ENCODE data around the gene PAQR5. TPM values are rescaled to one million over a fixed set of nuclear protein-coding genes. Genes with fewer than 3 reads are reported as not detected.
"Not testable (repeated sequence)": the region's sequence is repeated elsewhere in the genome, so short reads cannot be mapped to it uniquely, and the experiment has no call there.

PAQR5 gene
- polyA plus RNA-seq, 4 donors = 0.90 to 33.3 (median 31.8) TPM

- DNase-seq (ENCODE audit: low read depth in 4 of 4, low spot score in 3 of 4) = no peak
These were observed 45.5 kb downstream of the PAQR5 start for GRCh38 chr15:69344238-69344637.

- DNase-seq (ENCODE audit: low read depth in 4 of 4, low spot score in 3 of 4) = no peak
These were observed 47.4 kb downstream of the PAQR5 start for GRCh38 chr15:69346112-69346511.

- DNase-seq (ENCODE audit: low read depth in 4 of 4, low spot score in 3 of 4) = no peak
These were observed 52.6 kb downstream of the PAQR5 start for GRCh38 chr15:69351333-69351732.

- DNase-seq (ENCODE audit: low read depth in 4 of 4, low spot score in 3 of 4) = no peak
These were observed 53.2 kb downstream of the PAQR5 start for GRCh38 chr15:69351884-69352283.

- peak in 3 of 4 donors; percentile 26 to 58 (median 56) for DNase-seq (ENCODE audit: low read depth in 4 of 4, low spot score in 3 of 4)
These were observed 59.4 kb downstream of the PAQR5 start for GRCh38 chr15:69357773-69358771.

- DNase-seq (ENCODE audit: low read depth in 4 of 4, low spot score in 3 of 4) = no peak
These were observed 60.1 kb downstream of the PAQR5 start for GRCh38 chr15:69358850-69359249.

GRCh38 chr15:69359722-69360121, 61.0 kb downstream of the PAQR5 start:
- no peak for DNase-seq (ENCODE audit: low read depth in 4 of 4, low spot score in 3 of 4)

GRCh38 chr15:69360642-69361041, 61.9 kb downstream of the PAQR5 start:
- DNase-seq (ENCODE audit: low read depth in 4 of 4, low spot score in 3 of 4) = no peak

GRCh38 chr15:69367236-69367635, 68.5 kb downstream of the PAQR5 start:
- DNase-seq (ENCODE audit: low read depth in 4 of 4, low spot score in 3 of 4) = no peak

GRCh38 chr15:69369631-69370030, 70.9 kb downstream of the PAQR5 start:
- DNase-seq (ENCODE audit: low read depth in 4 of 4, low spot score in 3 of 4) = no peak

- no peak for DNase-seq (ENCODE audit: low read depth in 4 of 4, low spot score in 3 of 4)
These were observed 74.7 kb downstream of the PAQR5 start for GRCh38 chr15:69373406-69373805.

- no peak for DNase-seq (ENCODE audit: low read depth in 4 of 4, low spot score in 3 of 4)
These were observed 76.6 kb downstream of the PAQR5 start for GRCh38 chr15:69375151-69375790.

- DNase-seq (ENCODE audit: low read depth in 4 of 4, low spot score in 3 of 4) = peak; percentile 40 to 51 (median 47)
These were observed 78.7 kb downstream of the PAQR5 start for GRCh38 chr15:69377216-69377970.

- no peak for DNase-seq (ENCODE audit: low read depth in 4 of 4, low spot score in 3 of 4)
These were observed 81.5 kb downstream of the PAQR5 start for GRCh38 chr15:69380100-69380725.

- no peak for DNase-seq (ENCODE audit: low read depth in 4 of 4, low spot score in 3 of 4)
These were observed 82.0 kb downstream of the PAQR5 start for GRCh38 chr15:69380726-69381105.

- not testable (repeated sequence) for DNase-seq (ENCODE audit: low read depth in 4 of 4, low spot score in 3 of 4)
These were observed 83.5 kb downstream of the PAQR5 start for GRCh38 chr15:69382176-69382575.

GRCh38 chr15:69384066-69384465, 85.4 kb downstream of the PAQR5 start:
- not testable (repeated sequence) for DNase-seq (ENCODE audit: low read depth in 4 of 4, low spot score in 3 of 4)

- DNase-seq (ENCODE audit: low read depth in 4 of 4, low spot score in 3 of 4) = no peak
These were observed 86.2 kb downstream of the PAQR5 start for GRCh38 chr15:69384626-69385598.

- no peak for DNase-seq (ENCODE audit: low read depth in 4 of 4, low spot score in 3 of 4)
These were observed 87.1 kb downstream of the PAQR5 start for GRCh38 chr15:69385831-69386230.

Data from left renal pelvis (tissue), 4 donors.